ENCODE data around the gene PATE4.

DNA sequence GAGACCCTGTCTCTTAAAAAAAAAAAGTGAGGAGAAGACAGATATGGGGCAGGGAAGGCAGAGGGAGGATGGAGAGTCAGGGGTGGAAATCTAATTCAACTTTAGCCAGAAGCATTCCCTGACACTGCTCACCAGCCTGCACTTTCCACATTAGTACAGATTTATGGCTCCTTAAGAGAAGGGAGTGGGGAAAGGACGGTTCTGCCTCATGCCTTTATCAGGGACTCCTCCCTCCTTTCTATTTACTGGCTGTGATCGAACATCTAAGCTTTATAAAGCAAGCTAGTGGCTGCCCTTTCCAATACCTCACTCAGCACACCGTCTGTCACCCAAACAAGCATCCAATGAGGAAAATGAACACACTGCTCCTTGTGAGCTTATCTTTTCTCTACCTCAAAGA is at the start of gene PATE4:
- TF ChIP-seq HDGF (IDR thresholded peaks at IDR 0.05; ENCODE audit: borderline replicate concordance) (no peak), ELF4 (IDR thresholded peaks at IDR 0.05) (no peak), FOXM1 (IDR thresholded peaks at IDR 0.05; ENCODE audit: borderline replicate concordance) (no peak), SP1 (IDR thresholded peaks at IDR 0.05) (no peak), TARDBP (IDR thresholded peaks at IDR 0.05) (no peak), LEF1 (IDR thresholded peaks at IDR 0.05; ENCODE audit: borderline replicate concordance) (no peak), FOXK2 (IDR thresholded peaks at IDR 0.05) (no peak), ZNF384 (IDR thresholded peaks at IDR 0.05) (no peak), ARNT (IDR thresholded peaks at IDR 0.05) (no peak), CTBP1 (IDR thresholded peaks at IDR 0.05; ENCODE audit: borderline replicate concordance) (no peak)
- TF ChIP-seq, protein P1, sequence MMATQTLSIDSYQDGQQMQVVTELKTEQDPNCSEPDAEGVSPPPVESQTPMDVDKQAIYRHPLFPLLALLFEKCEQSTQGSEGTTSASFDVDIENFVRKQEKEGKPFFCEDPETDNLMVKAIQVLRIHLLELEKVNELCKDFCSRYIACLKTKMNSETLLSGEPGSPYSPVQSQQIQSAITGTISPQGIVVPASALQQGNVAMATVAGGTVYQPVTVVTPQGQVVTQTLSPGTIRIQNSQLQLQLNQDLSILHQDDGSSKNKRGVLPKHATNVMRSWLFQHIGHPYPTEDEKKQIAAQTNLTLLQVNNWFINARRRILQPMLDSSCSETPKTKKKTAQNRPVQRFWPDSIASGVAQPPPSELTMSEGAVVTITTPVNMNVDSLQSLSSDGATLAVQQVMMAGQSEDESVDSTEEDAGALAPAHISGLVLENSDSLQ (IDR thresholded peaks at IDR 0.05) = no peak
